Measurements from ENCODE around the gene EGFR. TPM values are rescaled to one million over a fixed set of nuclear protein-coding genes. Genes with fewer than 3 reads are reported as not detected.

EGFR gene
- total RNA-seq, 4 donors from 2014 or later: 36.4 to 73.6 (median 38.7) TPM

DNA sequence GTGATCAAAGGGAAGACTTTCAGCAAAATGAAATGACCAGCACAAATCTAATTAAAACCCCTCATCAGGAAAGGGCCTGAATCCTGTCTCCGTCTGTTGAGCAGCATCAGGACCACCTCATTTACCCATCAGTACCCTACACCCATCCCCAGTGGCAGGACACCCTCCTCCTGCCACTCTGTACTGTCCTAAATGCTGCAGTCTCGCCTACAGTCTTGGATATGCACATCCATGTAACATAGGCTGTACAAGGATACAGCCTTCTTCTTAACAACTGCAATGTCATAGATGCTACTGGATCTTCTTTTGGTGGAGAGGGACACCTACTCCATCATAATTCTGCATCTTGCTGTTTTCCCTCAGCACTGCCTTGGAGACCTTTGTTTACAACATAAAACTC, 206.0 kb downstream of the EGFR start:
- no peak overlapping the region for H3K4me3 ChIP-seq
- no peaks in the 10 kb centered on the region for H3K27me3 ChIP-seq
- TF ChIP-seq, protein P1, sequence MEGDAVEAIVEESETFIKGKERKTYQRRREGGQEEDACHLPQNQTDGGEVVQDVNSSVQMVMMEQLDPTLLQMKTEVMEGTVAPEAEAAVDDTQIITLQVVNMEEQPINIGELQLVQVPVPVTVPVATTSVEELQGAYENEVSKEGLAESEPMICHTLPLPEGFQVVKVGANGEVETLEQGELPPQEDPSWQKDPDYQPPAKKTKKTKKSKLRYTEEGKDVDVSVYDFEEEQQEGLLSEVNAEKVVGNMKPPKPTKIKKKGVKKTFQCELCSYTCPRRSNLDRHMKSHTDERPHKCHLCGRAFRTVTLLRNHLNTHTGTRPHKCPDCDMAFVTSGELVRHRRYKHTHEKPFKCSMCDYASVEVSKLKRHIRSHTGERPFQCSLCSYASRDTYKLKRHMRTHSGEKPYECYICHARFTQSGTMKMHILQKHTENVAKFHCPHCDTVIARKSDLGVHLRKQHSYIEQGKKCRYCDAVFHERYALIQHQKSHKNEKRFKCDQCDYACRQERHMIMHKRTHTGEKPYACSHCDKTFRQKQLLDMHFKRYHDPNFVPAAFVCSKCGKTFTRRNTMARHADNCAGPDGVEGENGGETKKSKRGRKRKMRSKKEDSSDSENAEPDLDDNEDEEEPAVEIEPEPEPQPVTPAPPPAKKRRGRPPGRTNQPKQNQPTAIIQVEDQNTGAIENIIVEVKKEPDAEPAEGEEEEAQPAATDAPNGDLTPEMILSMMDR (IDR thresholded peaks at IDR 0.05): no peak
- TF ChIP-seq POLR2A (IDR thresholded peaks at IDR 0.05): no peak
- no peak overlapping the region for H3K27ac ChIP-seq
- no peaks in the 10 kb centered on the region for H3K36me3 ChIP-seq
- intact Hi-C loops (cut with DNase I; ENCODE audit: low total_unique reads): no loop called here
- H3K9me3 ChIP-seq: no peaks in the 10 kb centered on the region
- no peak for DNase-seq
- H3K4me1 ChIP-seq: no peaks in the 10 kb centered on the region

DNA sequence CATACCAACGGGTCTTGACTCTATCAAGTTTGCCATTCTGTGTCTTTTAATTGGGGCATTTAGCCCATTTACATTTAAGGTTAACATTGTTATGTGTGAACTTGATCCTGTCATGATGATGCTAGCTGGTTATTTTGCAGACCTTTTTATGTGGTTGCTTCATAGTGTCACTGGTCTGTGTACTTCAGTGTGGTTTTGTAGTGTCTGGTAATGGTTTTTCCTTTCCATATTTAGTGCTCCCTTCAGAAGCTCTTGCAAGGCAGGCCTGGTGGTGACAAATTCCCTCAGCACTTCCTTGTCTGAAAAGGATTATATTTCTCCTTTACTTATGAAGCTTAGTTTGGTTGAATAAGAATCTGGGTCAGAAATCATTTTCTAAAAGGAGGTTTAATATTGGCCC, 211.2 kb downstream of the EGFR start:
- no peaks in the 10 kb centered on the region for H3K27me3 ChIP-seq
- no peaks in the 10 kb centered on the region for H3K4me1 ChIP-seq
- TF ChIP-seq POLR2A (IDR thresholded peaks at IDR 0.05): no peak
- TF ChIP-seq, protein P1 (IDR thresholded peaks at IDR 0.05): no peak
- H3K36me3 ChIP-seq: no peaks in the 10 kb centered on the region
- DNase-seq: no peak
- intact Hi-C loops (cut with DNase I; ENCODE audit: low total_unique reads): no loop called here
- H3K27ac ChIP-seq: no peak overlapping the region
- H3K9me3 ChIP-seq: no peaks in the 10 kb centered on the region
- no peak overlapping the region for H3K4me3 ChIP-seq

DNA sequence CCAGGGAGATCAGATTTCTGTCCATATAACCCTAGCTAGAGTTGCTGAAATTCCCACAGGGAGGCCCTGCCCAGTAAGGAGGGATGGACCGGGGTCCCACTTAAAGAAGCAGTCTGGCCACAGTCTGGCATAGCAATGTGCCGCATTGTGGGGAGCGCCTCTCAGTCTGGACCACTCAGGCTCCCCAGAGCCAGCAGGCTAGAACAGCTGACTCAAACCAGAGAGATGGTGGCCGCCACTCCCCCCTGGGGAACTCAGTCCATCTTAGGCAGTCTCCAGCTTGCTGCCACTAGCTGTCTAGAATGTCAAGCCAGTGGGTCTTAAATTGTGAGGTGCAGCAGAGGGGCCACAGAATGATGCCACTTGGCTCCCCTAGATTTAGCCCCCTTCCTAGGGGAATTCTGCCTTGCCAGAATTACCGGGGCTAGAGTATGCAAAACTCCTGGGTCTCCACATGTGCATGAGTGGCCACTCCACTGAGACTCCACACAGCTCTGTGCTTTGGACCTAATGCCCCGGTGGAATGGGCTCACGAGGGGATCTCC, 213.0 kb downstream of the EGFR start:
- Histone ChIP-seq H3K4me1 (no peaks in the 10 kb centered on the region), H3K4me3 (no peak overlapping the region), H3K27me3 (no peaks in the 10 kb centered on the region), H3K9me3 (no peaks in the 10 kb centered on the region), H3K36me3 (no peaks in the 10 kb centered on the region), H3K27ac (no peak overlapping the region)
- no peak for DNase-seq
- TF ChIP-seq, protein P1 (IDR thresholded peaks at IDR 0.05): no peak
- TF ChIP-seq POLR2A (IDR thresholded peaks at IDR 0.05): no peak
- intact Hi-C loops (cut with DNase I; ENCODE audit: low total_unique reads): no loop called here

DNA sequence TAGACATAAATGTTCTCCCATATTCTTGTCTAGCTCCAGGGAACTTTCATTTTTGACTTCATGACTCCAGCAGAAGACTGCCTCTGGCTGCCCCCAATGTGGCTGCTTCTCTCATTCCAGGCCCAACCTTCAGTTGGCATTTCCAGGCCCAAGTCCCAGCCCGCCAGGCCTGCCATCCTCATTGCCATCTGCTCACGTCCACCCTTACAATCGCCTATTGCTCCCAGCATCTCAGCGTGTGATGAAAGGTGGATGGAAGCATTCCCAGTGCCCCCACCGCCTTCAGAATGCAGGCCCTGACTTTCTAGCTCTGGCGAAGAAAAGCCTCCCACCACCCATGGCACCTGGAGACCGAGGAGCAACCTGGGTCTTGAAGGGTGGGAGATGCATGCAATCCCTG, 214.2 kb downstream of the EGFR start:
- DNase-seq: no peak
- H3K4me1 ChIP-seq: no peaks in the 10 kb centered on the region
- intact Hi-C loops (cut with DNase I; ENCODE audit: low total_unique reads): no loop called here

DNA sequence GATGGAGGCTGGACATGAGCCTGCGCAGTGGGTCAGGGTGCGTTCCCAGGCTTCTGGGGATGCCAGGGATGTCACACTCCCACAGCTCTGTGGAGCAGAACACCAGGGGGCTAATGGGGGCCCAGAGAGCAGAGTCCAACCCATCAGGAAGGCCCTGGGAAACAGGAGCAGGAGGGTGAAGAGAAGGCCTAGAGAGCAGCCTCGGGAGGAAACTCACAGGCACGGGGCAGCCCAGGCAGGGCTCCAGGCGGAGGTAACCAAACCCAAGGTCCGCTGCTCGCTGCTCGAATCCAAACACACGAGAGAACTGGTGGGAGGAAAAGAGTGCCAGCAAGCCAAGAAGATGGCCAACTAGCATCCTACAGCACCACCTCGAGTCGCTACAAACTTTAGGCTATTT, 215.6 kb downstream of the EGFR start:
- no peak for DNase-seq
- H3K4me3 ChIP-seq: no peak overlapping the region
- no peaks in the 10 kb centered on the region for H3K9me3 ChIP-seq
- H3K36me3 ChIP-seq: no peaks in the 10 kb centered on the region
- H3K4me1 ChIP-seq: no peaks in the 10 kb centered on the region
- H3K27me3 ChIP-seq: no peaks in the 10 kb centered on the region
- H3K27ac ChIP-seq: no peak overlapping the region
- intact Hi-C loops (cut with DNase I; ENCODE audit: low total_unique reads): no loop called here
- TF ChIP-seq, protein P1 (IDR thresholded peaks at IDR 0.05): no peak
- TF ChIP-seq POLR2A (IDR thresholded peaks at IDR 0.05): no peak

More for the DNA sequence above, 214.2 kb downstream of the EGFR start:
- TF ChIP-seq, protein P1 (IDR thresholded peaks at IDR 0.05): no peak
- no peak for TF ChIP-seq POLR2A (IDR thresholded peaks at IDR 0.05)
- Histone ChIP-seq H3K36me3 (no peaks in the 10 kb centered on the region), H3K27ac (no peak overlapping the region), H3K4me3 (no peak overlapping the region), H3K27me3 (no peaks in the 10 kb centered on the region), H3K9me3 (no peaks in the 10 kb centered on the region)

All from uterus (tissue), 4 donors.